Smooth muscle cell (in vitro differentiated cells): Measurements from ENCODE around the gene IDNK. TPM values are rescaled to one million over a fixed set of nuclear protein-coding genes. Genes with fewer than 3 reads are reported as not detected.

Experiments
- DNase-seq: peaks from one replicate; lab custom pipeline; 2025; ENCODE audit not compliant: unreplicated experiment; lab: John Stamatoyannopoulos, UW
- H2AFZ ChIP-seq: fragments of 200-600 bp; sonication (generic); 2 replicates; pipeline ENCODE4 v1.6.0; 2016; ENCODE audit warnings: antibody characterized with exemption, low read depth, mild to moderate bottlenecking
- H3F3A ChIP-seq: fragments of 200-600 bp; sonication (generic); 2 replicates; pipeline ENCODE4 v1.6.0; 2017; ENCODE audit warnings: antibody characterized with exemption, low read depth
- H3K27ac ChIP-seq: fragments of 200-600 bp; sonication (generic); 2 replicates; pipeline ENCODE4 v1.5.1; 2016; ENCODE audit warnings: low read depth, mild to moderate bottlenecking
- H3K27me3 ChIP-seq: fragments of 200-600 bp; sonication (generic); 2 replicates; pipeline ENCODE4 v1.6.1; 2016; ENCODE audit warnings: low read depth, mild to moderate bottlenecking
- H3K36me3 ChIP-seq: fragments of 200-600 bp; sonication (generic); 2 replicates; pipeline ENCODE4 v1.5.1; 2016; ENCODE audit warnings: low read depth
- H3K4me1 ChIP-seq: fragments of 200-600 bp; sonication (generic); 2 replicates; pipeline ENCODE4 v1.5.1; 2016; ENCODE audit warnings: low read depth
- H3K4me2 ChIP-seq: fragments of 200-600 bp; sonication (generic); 2 replicates; pipeline ENCODE4 v1.6.0; 2016; ENCODE audit warnings: mild to moderate bottlenecking
- H3K4me3 ChIP-seq: fragments of 200-600 bp; sonication (generic); 2 replicates; pipeline ENCODE4 v1.5.1; 2016; ENCODE audit warnings: mild to moderate bottlenecking
- H3K79me2 ChIP-seq: fragments of 200-600 bp; sonication (generic); 2 replicates; pipeline ENCODE4 v1.6.0; 2016; ENCODE audit warnings: low read depth, mild to moderate bottlenecking
- H3K9ac ChIP-seq: fragments of 200-600 bp; sonication (generic); 2 replicates; pipeline ENCODE4 v1.6.0; 2016; ENCODE audit warnings: low read depth
- H3K9me3 ChIP-seq: fragments of 200-600 bp; sonication (generic); replicated peaks from 2 replicates; pipeline ENCODE4 v1.5.1; 2016; ENCODE audit warnings: low read depth
- H4K20me1 ChIP-seq: fragments of 200-600 bp; sonication (generic); 2 replicates; pipeline ENCODE4 v1.6.0; 2016; ENCODE audit warnings: low read depth
- WGBS: methylation state at CpG from one replicate; pipeline ENCODE4 v1.1.7; 2016; ENCODE audit warnings: low lambda C conversion rate; 5-methylcytosine and 5-hydroxymethylcytosine counted together
- polyA plus RNA-seq: library from polyadenylated mRNA; unstranded; fragments of >200 nt; fragmentation: Nextera tagmentation; extraction: Ambion mirVana; gene quantifications from 2 replicates; pipeline ENCODE4 v1.2.1, GENCODE V29; 2016
- total RNA-seq: library from RNA; depleted of rRNA; stranded (reverse); fragments of >200 nt; gene quantifications from 2 replicates; pipeline ENCODE4 v1.2.3, GENCODE V29; 2014
- TF ChIP-seq, protein P1 (sequence below): fragments of 200-600 bp; sonication (generic); IDR thresholded peaks from 2 replicates; pipeline ENCODE4 v1.5.1; 2017; ENCODE audit warnings: borderline replicate concordance, mild to moderate bottlenecking, antibody characterized with exemption; ENCODE audit not compliant: insufficient read depth, poor library complexity, severe bottlenecking

Gene IDNK
- total and polyA plus RNA-seq, 2 experiments from 2014 or later: 1.1 to 2.1 TPM

DNA sequence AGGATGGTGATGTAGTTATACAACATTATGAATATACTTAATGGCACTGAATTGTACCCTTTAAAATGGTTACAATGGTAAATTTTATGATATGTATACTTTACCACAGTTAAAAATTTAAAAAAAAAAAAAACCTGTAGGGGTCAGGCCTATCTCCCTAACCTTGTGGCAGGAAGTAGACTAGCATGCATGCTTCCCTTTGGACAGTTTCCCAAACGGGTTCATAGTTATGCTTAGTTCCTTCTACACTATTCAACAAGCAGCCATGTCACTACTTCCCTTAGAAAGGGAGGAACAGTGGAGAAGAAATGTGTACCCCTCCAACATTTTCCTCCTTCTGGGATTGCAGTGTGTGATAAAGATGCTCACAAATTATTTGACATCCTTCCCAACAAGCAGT lies 32.5 kb downstream of the IDNK start:
- DNase-seq: no peak
- Histone ChIP-seq H3K36me3 (peaks cover 22% of the 10 kb centered on the region), H3K9ac (no peak overlapping the region), H3K9me3 (no peaks in the 10 kb centered on the region), H3K27me3 (no peaks in the 10 kb centered on the region), H3K79me2 (no peaks in the 10 kb centered on the region), H3K4me3 (no peak overlapping the region), H3F3A (no peaks in the 10 kb centered on the region), H2AFZ (no peak overlapping the region), H3K27ac (no peak overlapping the region), H3K4me2 (no peak overlapping the region), H3K4me1 (no peaks in the 10 kb centered on the region), H4K20me1 (peaks cover 16% of the 10 kb centered on the region)
- 92% methylated on average over 1 of the region's 1 CpG for WGBS
- TF ChIP-seq, protein P1, sequence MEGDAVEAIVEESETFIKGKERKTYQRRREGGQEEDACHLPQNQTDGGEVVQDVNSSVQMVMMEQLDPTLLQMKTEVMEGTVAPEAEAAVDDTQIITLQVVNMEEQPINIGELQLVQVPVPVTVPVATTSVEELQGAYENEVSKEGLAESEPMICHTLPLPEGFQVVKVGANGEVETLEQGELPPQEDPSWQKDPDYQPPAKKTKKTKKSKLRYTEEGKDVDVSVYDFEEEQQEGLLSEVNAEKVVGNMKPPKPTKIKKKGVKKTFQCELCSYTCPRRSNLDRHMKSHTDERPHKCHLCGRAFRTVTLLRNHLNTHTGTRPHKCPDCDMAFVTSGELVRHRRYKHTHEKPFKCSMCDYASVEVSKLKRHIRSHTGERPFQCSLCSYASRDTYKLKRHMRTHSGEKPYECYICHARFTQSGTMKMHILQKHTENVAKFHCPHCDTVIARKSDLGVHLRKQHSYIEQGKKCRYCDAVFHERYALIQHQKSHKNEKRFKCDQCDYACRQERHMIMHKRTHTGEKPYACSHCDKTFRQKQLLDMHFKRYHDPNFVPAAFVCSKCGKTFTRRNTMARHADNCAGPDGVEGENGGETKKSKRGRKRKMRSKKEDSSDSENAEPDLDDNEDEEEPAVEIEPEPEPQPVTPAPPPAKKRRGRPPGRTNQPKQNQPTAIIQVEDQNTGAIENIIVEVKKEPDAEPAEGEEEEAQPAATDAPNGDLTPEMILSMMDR: no peak

DNA sequence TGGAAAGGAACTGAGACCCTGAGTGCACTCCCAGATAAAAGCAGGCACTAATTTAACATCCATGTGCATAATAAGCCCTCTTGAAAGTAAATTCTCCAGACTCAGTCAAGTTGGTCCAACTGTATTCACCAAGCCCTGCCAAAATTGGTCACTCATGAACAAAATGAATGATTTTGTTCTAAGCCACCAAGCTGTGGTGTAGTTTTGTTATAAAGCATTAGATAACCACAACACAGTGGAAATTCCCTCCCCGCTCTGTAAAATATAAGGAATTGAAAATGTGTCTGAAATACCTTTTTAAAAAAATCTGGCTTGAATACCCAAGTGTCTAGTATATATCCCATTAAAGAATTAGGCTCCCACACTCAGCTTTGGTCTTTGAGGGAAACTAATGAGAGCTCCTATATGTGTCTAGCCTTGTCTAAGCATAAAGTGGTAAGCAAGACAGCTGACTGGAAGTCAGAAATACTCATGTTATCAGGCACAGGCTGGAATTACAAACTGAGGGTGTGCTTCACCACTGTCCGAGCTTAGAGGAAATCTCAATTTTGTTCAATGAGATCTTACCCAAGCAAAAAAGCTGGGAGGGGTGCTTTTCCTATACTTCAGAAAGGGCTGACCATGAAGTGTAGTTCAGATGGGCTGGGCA lies 33.2 kb downstream of the IDNK start:
- Histone ChIP-seq H3K36me3 (peaks cover 26% of the 10 kb centered on the region), H2AFZ (no peak overlapping the region), H3K9me3 (no peaks in the 10 kb centered on the region), H3K4me2 (no peak overlapping the region), H4K20me1 (peaks cover 16% of the 10 kb centered on the region), H3K79me2 (no peaks in the 10 kb centered on the region), H3K27ac (no peak overlapping the region), H3F3A (no peaks in the 10 kb centered on the region), H3K27me3 (no peaks in the 10 kb centered on the region), H3K9ac (no peak overlapping the region), H3K4me3 (no peak overlapping the region), H3K4me1 (no peaks in the 10 kb centered on the region)
- 96% methylated on average over 2 of the region's 2 CpGs for WGBS
- TF ChIP-seq, protein P1: no peak
- no peak for DNase-seq

DNA sequence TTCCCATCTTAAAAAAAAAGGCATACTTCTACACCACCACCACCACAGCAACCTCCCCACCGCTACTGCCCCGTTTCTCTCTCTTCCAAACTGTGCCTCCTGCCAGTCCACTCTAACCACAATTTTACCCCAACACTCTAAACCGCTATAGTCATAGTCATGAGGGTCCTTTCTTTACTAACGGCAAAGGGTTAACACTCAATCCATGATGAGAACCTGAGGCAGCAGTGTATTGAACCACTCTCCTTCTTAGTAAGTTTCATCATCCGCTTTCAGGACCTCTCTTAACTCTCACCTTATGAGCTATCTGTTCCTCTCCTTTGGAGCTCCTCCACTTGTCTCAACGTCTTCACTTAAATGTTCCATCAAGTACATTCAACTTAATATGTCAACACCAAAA lies 34.0 kb downstream of the IDNK start:
- peaks cover 16% of the 10 kb centered on the region for H4K20me1 ChIP-seq
- TF ChIP-seq, protein P1: no peak
- H3F3A ChIP-seq: no peaks in the 10 kb centered on the region
- H3K36me3 ChIP-seq: peaks cover 27% of the 10 kb centered on the region
- no peak overlapping the region for H2AFZ ChIP-seq
- H3K9ac ChIP-seq: no peak overlapping the region
- H3K4me2 ChIP-seq: no peak overlapping the region
- DNase-seq: no peak
- H3K4me1 ChIP-seq: no peaks in the 10 kb centered on the region
- no peak overlapping the region for H3K27ac ChIP-seq
- H3K27me3 ChIP-seq: no peaks in the 10 kb centered on the region
- no peak overlapping the region for H3K4me3 ChIP-seq
- 86% methylated on average over 6 of the region's 6 CpGs for whole genome bisulfite sequencing
- no peaks in the 10 kb centered on the region for H3K79me2 ChIP-seq
- H3K9me3 ChIP-seq: no peaks in the 10 kb centered on the region

DNA sequence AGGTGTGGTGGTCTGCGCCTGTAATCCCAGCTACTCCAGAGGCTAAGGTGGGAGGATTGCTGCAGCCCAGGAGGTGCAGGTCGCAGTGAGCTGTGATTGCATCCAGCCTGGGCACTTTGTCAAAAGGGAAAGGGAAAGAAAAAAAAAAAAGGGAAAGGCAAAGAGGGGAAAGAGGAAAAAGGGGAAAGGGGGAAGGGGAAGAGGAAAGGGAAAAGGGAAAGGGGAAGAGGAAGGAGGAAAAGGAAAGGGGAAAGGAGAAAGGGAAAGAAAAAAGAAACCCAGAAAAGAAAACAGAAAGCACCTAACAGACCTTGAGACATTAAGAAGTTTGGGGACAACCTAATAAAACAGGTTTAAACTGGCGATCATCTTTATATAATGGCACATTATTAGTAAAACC lies 40.0 kb downstream of the IDNK start:
- Histone ChIP-seq H3K9ac (no peak overlapping the region), H3K79me2 (peaks cover 8% of the 10 kb centered on the region), H3K4me3 (no peak overlapping the region), H3K9me3 (no peaks in the 10 kb centered on the region), H4K20me1 (peaks cover 59% of the 10 kb centered on the region), H3K36me3 (peaks cover 45% of the 10 kb centered on the region), H2AFZ (no peak overlapping the region), H3F3A (no peaks in the 10 kb centered on the region), H3K27ac (no peak overlapping the region), H3K4me1 (no peaks in the 10 kb centered on the region), H3K27me3 (no peaks in the 10 kb centered on the region), H3K4me2 (no peak overlapping the region)
- no peak for DNase-seq
- WGBS: 99% methylated on average over 3 of the region's 3 CpGs
- TF ChIP-seq, protein P1: no peak
